ENCODE results near the gene TRIP12. TPM values are rescaled to one million over a fixed set of nuclear protein-coding genes. Genes with fewer than 3 reads are reported as not detected.

The TRIP12 gene
- total RNA-seq, 2 experiments from 2014 or later = 208 to 212 TPM

DNA sequence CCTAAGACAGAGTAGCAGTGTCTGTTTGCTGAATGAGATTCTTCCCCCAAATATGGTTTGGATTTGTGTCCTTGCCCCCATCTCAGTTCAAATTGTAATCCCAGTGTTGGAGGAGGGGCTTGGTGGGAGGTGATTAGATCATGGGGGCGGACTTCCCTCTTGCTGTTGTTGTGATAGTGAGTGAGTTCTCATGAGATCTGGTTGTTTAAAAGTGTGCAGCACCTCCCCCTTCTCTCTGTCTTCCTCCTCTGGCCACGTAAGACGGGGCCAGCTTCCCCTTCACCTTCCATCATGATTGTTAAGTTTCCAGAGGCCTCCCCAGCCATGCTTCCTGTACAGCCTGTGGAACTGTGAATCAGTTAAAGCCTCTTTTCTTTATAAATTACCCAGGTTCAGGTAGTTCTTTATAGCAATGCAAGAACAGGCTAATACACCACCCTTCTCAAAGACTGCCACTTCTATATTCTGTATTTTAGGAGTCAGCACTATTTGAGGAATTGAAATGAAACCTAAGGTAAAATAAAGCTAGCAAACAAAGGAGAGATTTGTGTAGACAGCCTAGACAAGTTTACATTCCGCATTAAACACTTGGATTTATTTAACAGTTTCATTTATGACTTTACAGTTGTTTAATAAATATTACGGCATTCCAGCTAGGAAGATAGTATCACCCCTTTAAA is 22.1 kb upstream of the TRIP12 start:
- Mint-ChIP-seq H3K27me3 (no peaks in the 10 kb centered on the region), H3K36me3 (ENCODE audit: low read depth) (no peaks in the 10 kb centered on the region), H3K4me3 (no peak overlapping the region), H3K4me1 (ENCODE audit: low read depth) (peaks cover 8% of the 10 kb centered on the region), H3K27ac (peak overlapping the region; percentile 1), H3K9me3 (no peaks in the 10 kb centered on the region)
- ChIA-PET CTCF (interaction anchor here (1.2 kb wide), 1 partner anchor 120 kb away, joined by 3 read pairs; no protein-coding TSS in a partner anchor), POLR2A (no interaction called here)
- no peak for TF ChIP-seq CTCF (IDR thresholded peaks at IDR 0.05)
- DNase-seq (no peak), ATAC-seq (no peak)
- intact Hi-C loops (cut with micrococcal nuclease) = no loop called here

DNA sequence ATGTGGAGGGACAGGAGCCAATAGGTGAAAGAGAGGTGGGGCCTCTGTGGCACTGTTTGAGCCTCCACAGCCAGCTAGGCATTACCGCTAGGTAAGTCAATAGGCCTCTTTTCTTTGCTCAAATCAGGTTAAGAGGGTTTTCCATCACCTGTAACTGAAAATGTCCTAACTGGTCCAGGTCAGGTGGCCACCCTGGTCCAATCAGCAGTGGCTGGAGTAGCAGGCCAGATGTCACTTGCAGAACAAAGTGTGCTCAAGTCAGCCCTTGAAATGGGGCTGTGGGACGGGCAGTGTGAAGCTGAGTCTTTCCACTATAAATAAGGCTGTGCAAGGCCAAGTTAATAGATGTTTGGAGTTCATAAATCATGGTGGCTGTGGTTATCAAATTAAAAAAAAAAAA is 21.4 kb upstream of the TRIP12 start:
- CTCF ChIA-PET = no interaction called here

DNA sequence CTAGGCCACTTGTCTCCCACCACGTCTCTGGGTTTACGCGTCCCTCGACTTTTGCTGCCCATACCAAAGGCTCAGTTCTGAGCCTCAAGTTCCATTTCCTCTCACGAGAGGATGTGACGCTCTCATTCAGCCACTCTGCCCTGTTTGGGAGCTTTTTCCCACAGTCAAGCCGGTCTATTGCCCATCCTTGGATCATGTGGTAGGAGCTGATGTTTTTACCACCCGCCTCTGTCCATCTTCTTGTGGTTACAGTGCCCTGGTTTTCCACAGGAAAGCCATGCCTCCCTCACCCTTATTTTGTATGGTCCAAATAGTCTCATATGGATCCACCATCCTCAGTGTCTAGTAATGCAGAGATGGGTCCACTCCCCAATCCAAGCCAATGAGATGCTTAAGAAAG is 20.9 kb upstream of the TRIP12 start:
- H3K36me3 Mint-ChIP-seq (ENCODE audit: low read depth) = no peaks in the 10 kb centered on the region
- no peak overlapping the region for H3K4me3 Mint-ChIP-seq
- DNase-seq = no peak
- CTCF ChIA-PET = interaction anchor here (0.9 kb wide), 1 partner anchor 14 kb away, joined by 4 read pairs; no protein-coding TSS in a partner anchor
- intact Hi-C loops (cut with micrococcal nuclease) = no loop called here
- no peak overlapping the region for H3K27ac Mint-ChIP-seq
- POLR2A ChIA-PET = no interaction called here
- no peaks in the 10 kb centered on the region for H3K27me3 Mint-ChIP-seq
- peaks cover 7% of the 10 kb centered on the region for H3K4me1 Mint-ChIP-seq (ENCODE audit: low read depth)
- H3K9me3 Mint-ChIP-seq = no peaks in the 10 kb centered on the region
- TF ChIP-seq CTCF (IDR thresholded peaks at IDR 0.05) = no peak
- ATAC-seq = no peak

More for the DNA sequence above, 21.4 kb upstream of the TRIP12 start:
- TF ChIP-seq CTCF (IDR thresholded peaks at IDR 0.05) = no peak
- peaks cover 8% of the 10 kb centered on the region for H3K4me1 Mint-ChIP-seq (ENCODE audit: low read depth)
- DNase-seq (no peak), ATAC-seq (no peak)
- no peaks in the 10 kb centered on the region for H3K36me3 Mint-ChIP-seq (ENCODE audit: low read depth)
- H3K9me3 Mint-ChIP-seq = no peaks in the 10 kb centered on the region
- intact Hi-C loops (cut with micrococcal nuclease) = no loop called here
- no peaks in the 10 kb centered on the region for H3K27me3 Mint-ChIP-seq
- no peak overlapping the region for H3K4me3 Mint-ChIP-seq
- H3K27ac Mint-ChIP-seq = no peak overlapping the region
- POLR2A ChIA-PET = no interaction called here

DNA sequence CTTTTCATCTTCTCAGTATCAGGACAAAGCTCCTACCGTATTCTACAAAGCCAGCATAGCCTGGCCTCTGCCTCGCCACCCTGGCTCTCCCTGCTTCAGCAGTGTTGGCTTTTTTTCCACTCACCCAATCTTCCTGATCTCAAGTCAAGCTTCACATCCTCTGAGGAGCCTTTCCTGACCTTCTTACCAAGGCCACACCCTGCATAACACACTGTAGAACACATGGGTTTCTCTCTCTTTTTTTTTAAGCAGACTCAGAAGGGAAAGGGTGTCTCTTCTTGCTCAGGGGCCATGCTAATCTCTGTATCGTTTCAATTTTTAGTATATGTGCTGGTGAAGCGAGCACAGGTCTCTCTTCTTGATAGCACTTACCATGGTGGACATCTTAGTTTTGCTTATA is 15.7 kb upstream of the TRIP12 start:
- Mint-ChIP-seq H3K4me3 (no peak overlapping the region), H3K27ac (no peak overlapping the region), H3K4me1 (ENCODE audit: low read depth) (no peaks in the 10 kb centered on the region), H3K27me3 (no peaks in the 10 kb centered on the region), H3K36me3 (ENCODE audit: low read depth) (no peaks in the 10 kb centered on the region), H3K9me3 (no peaks in the 10 kb centered on the region)
- ATAC-seq (no peak), DNase-seq (no peak)
- intact Hi-C loops (cut with micrococcal nuclease) = no loop called here
- no peak for TF ChIP-seq CTCF (IDR thresholded peaks at IDR 0.05)
- CTCF ChIA-PET = no interaction called here
- POLR2A ChIA-PET = no interaction called here

DNA sequence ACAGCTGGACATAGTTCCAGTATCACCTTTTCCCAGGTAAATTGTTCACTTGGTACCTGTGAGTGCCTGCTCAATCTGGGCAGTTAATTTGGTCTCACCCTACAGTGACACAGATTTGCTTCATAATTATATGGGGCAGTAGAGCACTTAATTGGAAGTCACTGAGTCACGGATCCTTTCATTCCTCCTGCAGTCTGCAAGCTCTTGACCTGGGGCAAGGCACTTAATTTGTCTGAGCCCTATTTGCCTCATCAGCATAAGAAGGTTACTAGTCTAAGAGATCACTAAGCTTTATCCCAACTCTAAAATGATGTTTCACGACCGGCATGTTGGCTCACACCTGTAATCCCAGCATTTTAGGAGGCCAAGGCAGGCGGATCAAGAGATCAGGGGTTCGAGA is 9.4 kb upstream of the TRIP12 start:
- CTCF ChIA-PET = no interaction called here
- POLR2A ChIA-PET = no interaction called here

More for the DNA sequence above, 9.4 kb upstream of the TRIP12 start:
- TF ChIP-seq CTCF (IDR thresholded peaks at IDR 0.05) = no peak
- Mint-ChIP-seq H3K27me3 (no peaks in the 10 kb centered on the region), H3K9me3 (no peaks in the 10 kb centered on the region), H3K4me1 (ENCODE audit: low read depth) (peaks cover 16% of the 10 kb centered on the region), H3K4me3 (no peak overlapping the region), H3K36me3 (ENCODE audit: low read depth) (no peaks in the 10 kb centered on the region), H3K27ac (no peak overlapping the region)
- intact Hi-C loops (cut with micrococcal nuclease) = no loop called here
- ATAC-seq = no peak
- DNase-seq = no peak

Measured in activated CD8-positive, alpha-beta T cell treated with anti-CD3 and anti-CD28 coated beads for 36 hours (primary cell).